ENCODE results near the gene GIPC1. TPM values are rescaled to one million over a fixed set of nuclear protein-coding genes. Genes with fewer than 3 reads are reported as not detected.
"Not testable (repeated sequence)": the region's sequence is repeated elsewhere in the genome, so short reads cannot be mapped to it uniquely, and the experiment has no call there.

The GIPC1 gene, protein sequence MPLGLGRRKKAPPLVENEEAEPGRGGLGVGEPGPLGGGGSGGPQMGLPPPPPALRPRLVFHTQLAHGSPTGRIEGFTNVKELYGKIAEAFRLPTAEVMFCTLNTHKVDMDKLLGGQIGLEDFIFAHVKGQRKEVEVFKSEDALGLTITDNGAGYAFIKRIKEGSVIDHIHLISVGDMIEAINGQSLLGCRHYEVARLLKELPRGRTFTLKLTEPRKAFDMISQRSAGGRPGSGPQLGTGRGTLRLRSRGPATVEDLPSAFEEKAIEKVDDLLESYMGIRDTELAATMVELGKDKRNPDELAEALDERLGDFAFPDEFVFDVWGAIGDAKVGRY
- 10 to 100 TPM; 34.6 to 80.5 (median 53.6) TPM for polyA plus RNA-seq

DNA sequence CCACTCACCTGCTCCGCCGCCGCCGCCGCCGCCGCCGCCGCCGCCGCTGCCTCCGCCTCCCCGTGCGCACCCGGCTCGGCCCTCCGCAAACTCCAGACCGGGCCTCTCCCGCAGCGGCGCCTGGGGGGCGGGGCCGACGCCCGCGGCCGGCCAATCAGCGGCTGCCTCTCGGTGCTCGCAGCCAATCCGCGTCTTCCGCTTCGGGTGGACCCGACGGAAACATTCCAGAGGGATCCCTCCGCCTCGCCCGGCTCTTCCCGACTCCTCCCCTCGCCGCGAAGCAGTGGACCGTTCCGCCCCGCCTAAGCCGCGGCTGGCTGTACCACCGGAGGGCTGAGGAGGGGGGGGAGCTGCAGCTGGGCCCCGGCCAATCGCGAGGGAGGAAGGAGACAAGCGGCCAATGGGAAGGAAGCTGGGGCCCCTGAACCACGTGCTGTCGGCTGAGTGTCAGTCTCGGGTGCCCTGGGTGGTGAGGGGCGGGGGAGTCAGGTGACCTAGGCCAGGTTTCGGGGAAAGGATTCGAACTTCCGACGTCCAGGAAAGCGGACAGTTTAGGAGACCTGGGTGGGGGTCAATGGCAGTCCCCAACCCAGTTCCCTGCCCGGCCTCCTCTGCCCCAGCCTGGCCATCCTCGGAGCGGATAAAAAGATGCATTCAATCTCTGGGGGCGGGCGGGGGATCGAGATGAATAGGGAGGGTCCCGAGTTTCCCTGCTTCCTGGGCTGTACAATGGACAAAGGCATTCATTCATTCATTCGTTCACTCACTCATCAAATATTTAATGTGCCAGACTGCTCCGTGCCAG is at the start of gene GIPC1:
TSS of gene GIPC1 (minus strand) at position 99 of the 805 bp plus-strand sequence. CDS start 13,151 bp downstream, outside the sequence.
- H3K27ac ChIP-seq (ENCODE audit: low read depth, low read length) = no peak within 1 kb of the TSS
- WGBS, 3 donors = 3 to 5% (median 4%) methylated on average over 48 to 65 of the region's 71 CpGs

DNA sequence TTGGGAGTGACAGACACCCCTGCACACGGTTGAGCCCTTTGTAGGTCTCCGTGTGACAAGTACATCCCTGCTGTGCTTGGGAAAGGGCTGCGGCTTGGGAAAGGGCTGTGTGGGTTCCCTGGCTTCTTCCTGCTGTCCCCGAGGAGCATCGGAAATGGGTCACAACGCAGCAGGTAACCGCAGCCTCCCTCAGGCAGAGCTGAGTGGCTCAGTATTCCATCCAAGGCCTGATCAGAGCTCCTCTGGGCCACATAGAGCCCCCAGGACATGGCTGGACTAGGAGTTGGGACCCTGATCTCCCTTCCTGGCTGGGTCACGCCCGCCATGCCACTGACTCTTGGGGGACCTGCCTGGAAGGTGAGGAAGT is 49.8 kb upstream of the GIPC1 start:
- no peak overlapping the region for H3K27ac ChIP-seq (ENCODE audit: low read depth, low read length)
- WGBS, 3 donors = 55 to 81% (median 67%) methylated on average over 7 to 9 of the region's 9 CpGs

DNA sequence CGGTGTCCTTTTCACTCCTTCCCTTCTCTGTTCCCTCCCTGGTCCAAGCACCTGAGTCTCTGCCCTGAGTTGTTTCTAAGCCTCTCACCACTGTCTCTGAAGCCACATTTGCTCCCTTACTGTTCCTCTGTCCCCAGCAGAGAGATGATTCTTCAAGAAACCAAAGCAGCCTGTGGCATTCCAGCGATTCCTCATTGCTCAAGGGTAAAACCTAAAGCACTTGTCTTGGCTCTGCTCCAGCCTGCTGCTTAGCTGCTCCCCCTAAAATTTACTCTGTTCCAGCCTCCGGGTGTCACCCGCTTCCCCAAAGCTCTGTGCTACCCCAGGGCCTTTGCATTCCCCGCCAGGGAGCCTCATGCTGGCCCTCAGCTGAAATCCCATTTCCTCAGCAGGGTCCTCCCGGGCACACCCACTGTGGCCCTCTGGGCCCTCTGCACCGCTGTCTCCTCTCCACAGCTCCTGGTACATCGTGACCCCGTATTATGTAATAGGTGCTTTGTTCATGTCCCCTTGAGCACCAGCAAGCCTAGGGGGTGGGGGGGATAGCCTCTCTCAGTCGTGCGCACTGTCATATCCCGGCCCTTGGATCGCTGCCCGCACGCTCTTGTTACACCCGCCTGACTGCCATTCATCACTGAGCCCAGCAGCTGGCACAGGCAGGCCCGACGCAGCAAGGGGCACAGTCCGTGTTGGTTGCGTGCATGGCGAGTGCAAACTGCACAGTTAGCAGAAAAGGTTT is 49.2 kb upstream of the GIPC1 start:
- WGBS, 3 donors = 38 to 70% (median 63%) methylated on average over 21 of the region's 21 CpGs
- no peak overlapping the region for H3K27ac ChIP-seq (ENCODE audit: low read depth, low read length)

DNA sequence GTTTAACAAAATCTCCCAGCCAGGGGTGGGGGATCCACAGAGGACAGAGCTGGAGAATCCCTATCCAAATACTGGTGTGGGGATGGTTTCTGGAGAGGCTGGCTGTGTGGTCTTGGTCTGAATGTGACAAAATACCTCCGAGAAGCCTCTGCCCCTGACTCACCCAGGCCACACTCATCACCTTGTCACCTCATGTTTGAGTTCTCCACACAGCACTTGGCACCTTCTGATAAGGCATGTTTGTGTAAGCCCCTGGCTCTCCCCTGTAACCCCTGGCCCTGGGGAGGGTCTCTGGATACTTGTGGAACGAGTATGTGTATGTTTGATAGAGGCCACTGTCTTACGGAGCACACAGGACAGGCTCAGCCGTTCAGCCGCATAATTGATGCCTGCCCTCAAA is 48.1 kb upstream of the GIPC1 start:
- no peak overlapping the region for H3K27ac ChIP-seq (ENCODE audit: low read depth, low read length)
- 85 to 94% (median 91%) methylated on average over 5 of the region's 5 CpGs for WGBS, 3 donors

DNA sequence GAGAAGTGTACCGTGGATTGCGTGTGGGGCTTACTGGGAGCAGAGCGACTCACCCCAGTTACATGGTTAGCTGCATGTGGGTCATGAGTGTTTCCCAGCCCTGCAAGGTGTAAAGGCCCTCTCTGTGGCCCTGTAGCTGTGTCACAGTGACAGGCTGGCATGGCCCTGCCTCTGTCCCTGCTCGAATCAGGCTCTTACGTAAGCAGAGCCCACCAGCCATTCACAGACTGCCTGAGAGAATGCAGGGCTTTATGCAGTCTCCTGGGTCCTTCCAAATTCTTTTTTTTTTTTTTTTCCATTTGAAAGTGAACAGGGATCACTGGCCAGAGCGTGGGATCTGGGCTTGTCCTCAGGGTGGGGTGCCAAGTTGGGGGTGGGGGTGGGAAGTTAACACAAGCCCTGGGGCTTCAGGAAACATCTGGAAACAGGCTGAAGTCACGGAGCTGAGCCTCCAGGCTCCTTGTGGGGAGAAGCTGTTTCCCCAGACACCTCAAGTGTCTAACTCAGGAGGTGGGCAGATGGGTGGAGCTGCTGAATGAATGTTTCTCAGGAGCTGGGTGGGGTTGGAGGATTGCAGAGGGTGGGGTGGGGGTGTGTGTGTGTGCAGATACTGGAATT is 46.9 kb upstream of the GIPC1 start:
- WGBS, 3 donors = 32 to 61% (median 36%) methylated on average over 7 of the region's 7 CpGs
- H3K27ac ChIP-seq (ENCODE audit: low read depth, low read length) = no peak overlapping the region

DNA sequence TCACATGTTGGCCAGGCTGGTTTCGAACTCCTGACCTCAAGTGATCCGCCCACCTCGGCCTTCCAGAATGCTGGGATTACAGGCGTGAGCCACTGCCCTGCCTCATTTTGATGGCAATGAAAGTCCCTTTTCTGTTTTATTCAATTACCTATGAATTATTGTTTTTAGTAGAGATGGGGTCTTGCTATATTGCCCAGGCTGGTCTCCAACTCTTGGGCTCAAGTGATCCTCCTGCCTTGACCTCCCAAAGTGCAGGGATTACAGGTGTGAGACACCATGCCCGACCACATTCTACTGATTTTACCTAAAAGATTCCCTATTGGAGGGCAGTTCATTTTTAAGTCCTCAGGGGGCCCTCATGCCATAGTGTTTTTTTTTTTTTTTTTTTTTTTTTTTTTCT is 46.1 kb upstream of the GIPC1 start:
- 79 to 84% (median 81%) methylated on average over 5 of the region's 5 CpGs for WGBS, 3 donors
- not testable (repeated sequence) for H3K27ac ChIP-seq (ENCODE audit: low read depth, low read length)

DNA sequence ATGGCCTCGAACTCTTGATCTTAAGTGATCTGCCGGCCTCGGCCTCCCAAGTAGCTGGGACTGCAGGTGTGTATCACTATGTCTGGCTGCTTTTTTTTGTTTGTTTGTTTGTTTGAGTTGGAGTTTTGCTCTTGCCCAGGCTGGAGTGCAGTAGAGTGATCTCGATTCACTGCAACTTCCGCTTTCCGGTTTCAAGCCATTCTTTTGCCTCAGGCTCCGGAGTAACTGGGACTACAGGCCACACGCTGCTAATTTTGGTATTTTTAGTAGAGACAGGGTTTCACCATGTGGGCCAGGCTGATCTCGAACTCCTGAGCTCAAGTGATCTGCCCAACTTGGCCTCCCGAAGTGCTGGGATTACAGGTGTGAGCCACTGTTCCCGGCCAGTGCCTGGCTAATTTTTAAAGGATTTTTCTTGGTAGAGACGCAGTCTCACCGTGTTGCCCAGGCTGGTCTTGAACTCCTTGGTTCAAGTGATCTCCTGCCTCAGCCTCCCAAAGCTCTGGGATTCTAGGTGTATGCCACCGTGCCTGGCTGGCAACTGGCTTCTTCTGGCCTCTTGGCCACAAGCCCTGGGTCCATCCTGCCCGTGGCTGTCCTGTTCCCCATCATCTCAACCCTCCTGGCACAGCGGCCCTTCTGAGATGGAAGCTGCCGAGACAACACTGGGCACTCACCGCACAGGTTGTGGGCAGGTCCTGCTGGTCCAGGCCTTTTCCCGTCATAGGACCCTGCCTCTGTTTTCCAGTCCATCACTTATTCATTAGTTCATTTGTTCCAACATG is 45.0 kb upstream of the GIPC1 start:
- 90 to 92% (median 91%) methylated on average over 19 of the region's 19 CpGs for WGBS, 3 donors
- no peak overlapping the region for H3K27ac ChIP-seq (ENCODE audit: low read depth, low read length)

DNA sequence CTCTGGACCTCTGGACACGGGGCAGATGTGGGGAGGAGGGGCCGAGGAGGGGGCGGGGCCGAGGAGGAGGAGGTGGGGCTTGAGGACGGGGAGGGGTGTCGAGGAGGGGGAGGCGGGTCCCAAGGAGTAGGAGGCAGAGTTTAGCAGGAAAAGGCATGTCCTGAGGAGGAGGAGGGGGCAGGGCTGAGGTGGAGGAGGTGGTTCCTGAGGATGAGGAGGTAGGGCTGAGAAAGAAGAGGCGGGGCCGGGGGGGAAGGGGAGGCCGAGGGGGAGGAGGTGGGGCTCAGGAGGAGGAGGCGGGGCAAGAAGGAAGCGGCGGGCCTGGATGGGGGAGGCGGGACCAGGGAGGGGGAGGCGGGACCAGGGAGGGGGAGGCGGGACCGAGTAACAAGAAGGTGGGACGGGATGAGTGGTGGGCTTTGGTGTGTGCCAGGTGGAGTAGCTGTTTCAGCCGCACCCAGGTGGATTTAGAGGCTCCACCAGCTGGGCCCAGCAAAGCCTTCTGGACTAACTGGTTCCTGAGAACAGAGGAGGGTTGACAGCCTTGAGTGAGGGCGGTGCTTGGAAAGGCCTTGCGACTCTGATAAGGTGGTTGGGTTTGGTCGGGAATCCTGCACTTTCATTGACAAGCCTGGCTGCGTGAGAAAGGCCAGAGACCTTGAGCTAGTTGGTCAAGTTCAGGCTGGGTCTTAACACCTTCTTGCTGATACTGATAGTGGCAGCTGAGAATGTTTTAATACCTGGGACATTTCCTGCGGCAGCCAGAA is 41.2 kb upstream of the GIPC1 start:
- H3K27ac ChIP-seq (ENCODE audit: low read depth, low read length) = no peak overlapping the region
- 9 to 32% (median 29%) methylated on average over 16 to 24 of the region's 24 CpGs for whole genome bisulfite sequencing, 3 donors

DNA sequence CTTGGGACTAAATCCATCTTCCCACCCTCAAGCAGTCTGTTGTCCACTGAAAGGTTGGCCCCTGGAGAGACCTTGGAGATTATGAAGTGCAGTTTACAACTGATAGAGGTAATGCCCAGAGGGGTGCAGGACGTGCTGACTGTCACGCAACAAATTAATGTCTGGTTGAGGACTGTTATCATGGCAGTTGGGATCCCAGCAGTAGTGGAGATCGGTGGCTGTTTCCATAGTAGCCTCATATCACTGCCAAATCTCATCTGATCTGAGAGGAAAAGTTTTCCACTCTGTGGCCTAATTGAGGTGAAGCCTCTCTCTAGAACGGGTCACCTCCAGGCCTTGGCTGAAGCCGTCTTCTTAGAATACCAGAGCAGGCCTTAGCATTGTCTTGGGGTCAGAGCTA is 37.5 kb upstream of the GIPC1 start:
- no peak overlapping the region for H3K27ac ChIP-seq (ENCODE audit: low read depth, low read length)
- WGBS, 3 donors = 74 to 90% (median 90%) methylated on average over 5 of the region's 5 CpGs

DNA sequence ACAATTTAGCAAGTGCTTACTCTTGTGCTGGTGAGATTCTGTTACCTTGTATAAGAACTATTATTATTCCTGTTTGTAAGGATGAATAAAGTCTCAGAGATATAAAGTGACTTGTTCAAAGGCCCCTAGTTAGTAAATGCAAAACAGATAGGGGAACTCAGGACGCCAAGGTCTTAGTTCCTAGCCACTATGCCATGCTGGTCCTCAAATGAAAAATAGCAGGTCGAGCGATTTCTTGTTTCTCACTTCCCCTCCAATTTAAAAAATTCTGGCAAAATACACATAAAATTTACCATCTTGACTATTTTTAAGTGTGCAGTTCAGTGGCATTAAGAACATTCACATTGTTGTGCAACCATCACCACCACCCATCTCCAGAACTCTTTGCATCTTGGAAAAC is 34.6 kb upstream of the GIPC1 start:
- no peak overlapping the region for H3K27ac ChIP-seq (ENCODE audit: low read depth, low read length)
- 52 to 64% (median 56%) methylated on average over 3 of the region's 3 CpGs for WGBS, 3 donors

DNA sequence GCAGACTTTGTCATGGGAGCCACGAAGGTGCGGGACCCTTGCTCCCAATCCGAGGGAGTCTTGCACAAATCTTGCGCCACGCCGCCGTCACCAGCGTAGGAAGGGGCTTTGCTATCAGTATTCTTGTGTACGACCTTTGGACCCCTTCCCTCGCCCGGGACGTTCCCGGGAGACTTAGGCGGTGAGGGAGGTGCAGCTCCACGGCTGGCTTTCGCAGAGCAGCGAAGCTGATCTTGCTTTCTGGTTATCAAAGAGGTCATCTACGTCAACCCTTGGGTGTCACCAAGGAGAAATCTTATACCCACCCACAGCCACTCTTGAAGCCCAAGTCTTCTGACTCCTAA is 34.0 kb upstream of the GIPC1 start:
- WGBS, 3 donors = 0% methylated on average over 18 of the region's 18 CpGs
- no peak overlapping the region for H3K27ac ChIP-seq (ENCODE audit: low read depth, low read length)

DNA sequence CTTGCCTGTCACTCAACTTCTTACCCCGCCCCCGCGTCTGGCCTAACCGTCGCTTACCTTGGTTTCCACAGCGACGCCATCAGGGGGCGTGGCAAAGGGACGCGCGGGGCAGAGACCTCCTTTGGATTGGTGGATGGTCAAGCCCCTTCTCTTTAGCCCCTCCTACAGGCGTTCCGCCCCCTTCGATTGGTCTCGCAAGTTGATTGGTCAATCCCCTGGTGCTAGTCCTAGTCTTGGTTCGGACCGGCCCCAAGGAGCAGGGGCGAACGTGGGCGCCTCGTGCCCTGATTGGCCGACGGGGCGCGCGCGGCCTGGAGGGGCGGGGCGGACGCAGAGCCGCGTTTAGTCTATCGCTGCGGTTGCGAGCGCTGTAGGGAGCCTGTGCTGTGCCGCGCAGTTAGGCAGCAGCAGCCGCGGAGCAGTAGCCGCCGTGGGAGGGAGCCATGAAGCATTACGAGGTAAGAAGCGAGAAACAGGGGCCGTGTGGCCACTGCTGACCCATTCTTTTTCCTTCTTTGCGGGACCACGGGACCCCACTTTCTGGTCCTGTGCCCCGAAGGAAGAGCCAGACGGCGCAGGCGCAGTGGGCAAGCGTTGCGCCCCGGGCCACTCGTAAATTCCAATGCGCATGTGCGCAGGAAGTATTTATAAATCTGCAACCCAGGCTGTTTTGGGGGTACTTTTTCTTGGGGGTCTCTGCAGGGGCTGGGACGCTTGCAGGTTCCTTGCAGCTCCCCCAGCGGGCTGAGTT is 33.5 kb upstream of the GIPC1 start, which contains the start of gene TECR:
TSS of gene TECR (plus strand) at position 341 of the 751 bp plus-strand sequence. CDS start at position 444, 103 bp downstream.
- 0% methylated on average over 56 to 59 of the region's 59 CpGs for WGBS, 3 donors
- H3K27ac ChIP-seq (ENCODE audit: low read depth, low read length) = no peak within 1 kb of the TSS

DNA sequence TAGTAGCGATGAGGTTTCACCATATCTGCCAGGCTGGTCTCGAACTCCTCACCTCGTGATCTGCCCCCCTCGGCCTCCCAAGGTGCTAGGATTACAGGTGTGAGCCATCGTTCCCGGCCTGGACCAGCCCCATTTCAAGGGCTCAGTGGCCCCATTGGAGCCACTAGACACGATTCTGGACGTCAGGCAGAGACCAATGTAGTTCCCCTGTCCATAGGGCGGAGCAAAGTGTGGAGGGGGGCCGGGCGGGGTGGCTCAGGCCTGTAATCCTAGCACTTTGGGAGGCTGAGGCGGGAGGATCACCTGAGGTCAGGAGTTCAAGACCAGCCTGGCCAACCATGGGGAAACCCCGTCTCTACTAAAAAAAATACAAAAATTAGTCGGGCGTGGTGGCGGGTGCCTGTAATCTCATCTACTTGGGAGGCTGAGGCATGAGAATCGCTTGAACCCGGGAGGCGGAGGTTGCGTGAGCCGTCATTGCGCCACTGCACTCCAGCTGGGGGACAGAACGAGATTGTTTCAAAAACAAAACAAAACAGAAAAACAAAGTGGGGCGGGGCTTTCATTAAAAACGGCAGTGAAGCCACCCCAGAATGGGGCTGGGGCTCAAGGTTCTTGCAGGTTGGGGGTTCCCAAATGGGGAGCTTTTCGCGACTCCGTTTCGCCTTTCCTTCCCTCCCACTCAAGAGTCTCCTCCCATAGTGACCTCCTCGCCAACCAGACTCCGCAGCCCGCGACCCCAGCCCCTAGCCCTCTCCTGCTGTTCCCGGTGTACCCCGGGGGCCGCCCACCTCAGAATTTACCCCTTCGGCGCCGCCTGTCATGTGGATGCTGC is 32.7 kb upstream of the GIPC1 start:
- 30 to 37% (median 30%) methylated on average over 39 of the region's 39 CpGs for WGBS, 3 donors
- H3K27ac ChIP-seq (ENCODE audit: low read depth, low read length) = no peak overlapping the region

DNA sequence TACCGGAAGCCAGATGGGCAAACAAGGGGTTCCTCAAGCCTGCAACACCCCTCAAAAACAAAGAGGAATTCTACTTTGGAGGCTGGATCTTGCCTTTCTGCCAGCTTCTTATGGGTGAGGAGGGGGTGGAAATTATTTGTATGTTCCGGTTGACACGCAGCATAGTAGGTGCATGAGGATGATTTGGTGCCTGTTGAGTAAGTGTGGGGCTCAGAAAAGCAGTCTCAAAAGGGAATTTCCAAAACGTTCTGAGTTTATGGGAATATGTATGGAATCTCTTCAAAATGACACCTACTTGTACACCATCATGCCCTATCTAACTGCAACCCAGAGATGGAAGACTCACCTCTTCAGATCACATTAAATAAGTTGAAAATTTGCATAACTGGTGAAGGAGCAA is 30.5 kb upstream of the GIPC1 start:
- no peak overlapping the region for H3K27ac ChIP-seq (ENCODE audit: low read depth, low read length)
- 80 to 86% (median 85%) methylated on average over 4 of the region's 4 CpGs for WGBS, 3 donors

DNA sequence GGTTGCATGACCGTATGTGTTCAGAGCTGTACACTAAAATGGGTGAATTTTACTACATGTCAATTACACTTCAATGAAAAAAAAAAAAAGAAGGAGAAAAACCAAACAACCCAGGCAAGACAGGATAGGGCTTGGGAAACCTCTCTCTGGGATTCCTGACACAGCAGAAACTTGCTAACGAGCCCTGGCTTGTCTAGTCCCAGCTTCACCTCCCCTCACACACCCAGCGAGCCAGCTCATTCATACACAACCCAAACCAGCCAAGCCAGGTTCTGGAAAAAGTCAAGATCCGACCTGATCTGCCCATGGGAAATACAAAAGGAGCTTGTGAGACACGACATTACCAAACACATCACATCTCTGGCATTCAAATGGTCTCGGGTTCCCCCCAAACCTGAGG is 29.8 kb upstream of the GIPC1 start:
- WGBS, 3 donors = 62 to 77% (median 73%) methylated on average over 6 of the region's 6 CpGs
- no peak overlapping the region for H3K27ac ChIP-seq (ENCODE audit: low read depth, low read length)

DNA sequence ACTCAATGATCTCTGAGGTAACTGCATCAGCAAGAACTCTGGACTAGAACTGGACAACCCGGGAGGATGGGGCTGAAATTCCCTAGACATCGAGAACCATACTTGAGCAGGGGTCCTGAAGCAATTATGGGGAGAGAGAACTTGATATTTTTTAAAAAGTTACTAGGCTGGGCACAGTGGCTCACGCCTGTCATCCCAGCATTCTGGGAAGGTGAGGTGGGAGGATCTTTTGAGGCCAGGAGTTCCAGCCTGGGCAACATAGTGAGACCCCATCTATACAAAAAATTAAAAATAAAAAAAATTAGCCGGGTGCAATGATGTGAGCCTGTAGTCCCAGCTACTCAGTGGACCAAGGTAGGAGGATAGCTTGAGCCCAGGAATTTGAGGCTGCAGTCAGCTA is 24.6 kb upstream of the GIPC1 start:
- 90 to 95% (median 92%) methylated on average over 4 of the region's 4 CpGs for WGBS, 3 donors
- H3K27ac ChIP-seq (ENCODE audit: low read depth, low read length) = no peak overlapping the region

Measured in adipose tissue (tissue), 3 donors.